Measurements from ENCODE around the gene MMRN2. TPM values are rescaled to one million over a fixed set of nuclear protein-coding genes. Genes with fewer than 3 reads are reported as not detected.
"Not testable (repeated sequence)": the region's sequence is repeated elsewhere in the genome, so short reads cannot be mapped to it uniquely, and the experiment has no call there.

MMRN2 gene
- polyA plus RNA-seq, 1 experiment: 0.69 TPM

- ChIA-PET CTCF (interaction anchor here (1.4 to 2.8 kb wide), 3 partner anchors 13 to 267 kb away, joined by 3 to 14 read pairs (median 7); partner anchors contain the start of gene ADIRF), POLR2A (no interaction called here)
- no peak for TF ChIP-seq CTCF (IDR thresholded peaks at IDR 0.05; ENCODE audit: low read depth, low read length)
- no peak for DNase-seq (ENCODE audit: low read depth, low spot score)
- H3K27me3 ChIP-seq (ENCODE audit: control insufficient read depth, insufficient read depth, low read length): no peaks in the 10 kb centered on the region
- no peak overlapping the region for H3K27ac ChIP-seq (ENCODE audit: low read depth, low read length)
- no peak overlapping the region for H3K4me3 ChIP-seq (ENCODE audit: low read depth, low read length)
- peaks cover 21% of the 10 kb centered on the region for H3K9me3 ChIP-seq (ENCODE audit: control insufficient read depth, insufficient read depth, low read length)
Measured at GRCh38 chr10:86955501-86956194, 1.8 kb downstream of the MMRN2 start.

GRCh38 chr10:86954681-86955500 is 2.5 kb downstream of the MMRN2 start:
- Histone ChIP-seq H3K27ac (ENCODE audit: low read depth, low read length) (no peak overlapping the region), H3K4me3 (ENCODE audit: low read depth, low read length) (no peak overlapping the region), H3K9me3 (ENCODE audit: control insufficient read depth, insufficient read depth, low read length) (peaks cover 21% of the 10 kb centered on the region), H3K27me3 (ENCODE audit: control insufficient read depth, insufficient read depth, low read length) (no peaks in the 10 kb centered on the region)
- TF ChIP-seq CTCF (IDR thresholded peaks at IDR 0.05; ENCODE audit: low read depth, low read length): no peak
- ChIA-PET POLR2A (no interaction called here), CTCF (interaction anchor here (0.6 to 2.8 kb wide), 4 partner anchors 8 to 266 kb away, joined by 3 to 14 read pairs (median 5); partner anchors contain the start of gene ADIRF)
- no peak for DNase-seq (ENCODE audit: low read depth, low spot score)

GRCh38 chr10:86953747-86954680 is 3.4 kb downstream of the MMRN2 start:
- Histone ChIP-seq H3K27me3 (ENCODE audit: control insufficient read depth, insufficient read depth, low read length) (no peaks in the 10 kb centered on the region), H3K9me3 (ENCODE audit: control insufficient read depth, insufficient read depth, low read length) (peaks cover 21% of the 10 kb centered on the region), H3K27ac (ENCODE audit: low read depth, low read length) (no peak overlapping the region), H3K4me3 (ENCODE audit: low read depth, low read length) (no peak overlapping the region)
- POLR2A ChIA-PET: interaction anchor here (0.6 to 1.2 kb wide), 2 partner anchors 17 to 207 kb away, joined by 3 to 8 read pairs; no protein-coding TSS in a partner anchor
- no peak for TF ChIP-seq CTCF (IDR thresholded peaks at IDR 0.05; ENCODE audit: low read depth, low read length)
- DNase-seq (ENCODE audit: low read depth, low spot score): no peak
- CTCF ChIA-PET: interaction anchor here (0.6 to 2.8 kb wide), 4 partner anchors 9 to 265 kb away, joined by 3 to 14 read pairs (median 5); partner anchors contain the start of gene ADIRF

- POLR2A ChIA-PET: not testable (repeated sequence)
Measured at GRCh38 chr10:86952697-86953096, 4.7 kb downstream of the MMRN2 start.

GRCh38 chr10:86952106-86952505 is 5.3 kb downstream of the MMRN2 start:
- H3K27ac ChIP-seq (ENCODE audit: low read depth, low read length): peak overlapping the region; percentile 21
- no peak for DNase-seq (ENCODE audit: low read depth, low spot score)
- no peak for TF ChIP-seq CTCF (IDR thresholded peaks at IDR 0.05; ENCODE audit: low read depth, low read length)
- peaks cover 21% of the 10 kb centered on the region for H3K9me3 ChIP-seq (ENCODE audit: control insufficient read depth, insufficient read depth, low read length)
- CTCF ChIA-PET: interaction anchor here (1.0 kb wide), 1 partner anchor 12 kb away, joined by 3 read pairs; no protein-coding TSS in a partner anchor
- peaks cover 6% of the 10 kb centered on the region for H3K27me3 ChIP-seq (ENCODE audit: control insufficient read depth, insufficient read depth, low read length)
- no peak overlapping the region for H3K4me3 ChIP-seq (ENCODE audit: low read depth, low read length)
- POLR2A ChIA-PET: no interaction called here

More at GRCh38 chr10:86952697-86953096, 4.7 kb downstream of the MMRN2 start:
- H3K9me3 ChIP-seq (ENCODE audit: control insufficient read depth, insufficient read depth, low read length): peaks cover 21% of the 10 kb centered on the region
- H3K27me3 ChIP-seq (ENCODE audit: control insufficient read depth, insufficient read depth, low read length); DNase-seq (ENCODE audit: low read depth, low spot score); CTCF ChIA-PET; H3K4me3 ChIP-seq (ENCODE audit: low read depth, low read length); H3K27ac ChIP-seq (ENCODE audit: low read depth, low read length): not testable (repeated sequence)
